A549 treated with AZD2906 at 1 μM for 4 hours (cell line): ENCODE results near the gene KIAA0825. TPM values are rescaled to one million over a fixed set of nuclear protein-coding genes. Genes with fewer than 3 reads are reported as not detected.

Experiments used
- total RNA-seq: library from RNA; stranded (reverse); fragments of 200-300 nt; extraction: Qiagen RNA extraction; gene quantifications from 5 replicates; pipeline ENCODE4 v1.2.3, GENCODE V29; 2022

The KIAA0825 gene
- total RNA-seq = 0.52 to 0.60 TPM (median 0.53 TPM) in 5 replicates

GRCh38 chr5:94618493-94619328, at the start of gene KIAA0825, which contains the start of gene SLF1:
Gene KIAA0825 (minus strand): TSS chr5:94618604. CDS start chr5:94537126, 81,478 bp downstream.
Gene SLF1 (plus strand): TSS chr5:94618669. CDS start chr5:94628811, 10,142 bp downstream.

Other genes starting within 250 kb of the KIAA0825 start
- gene SLF1, start 65 bp upstream of the KIAA0825 start, total RNA-seq = 8.3 to 10.3 TPM (median 9.3 TPM) in 5 replicates